SK-N-SH treated with all-trans-retinoic acid at 6 μM for 48 hours (cell line): Measurements from ENCODE around the gene SMCR8.
A peak's percentile ranks its signal among the peaks of the same experiment; 100 is the strongest.

Experiments used
- ATAC-seq: fragments of 200-7000 bp; cut with Tn5 transposase; 3 replicates; pipeline ENCODE4 v1.9.1; 2020; ENCODE audit warnings: mild to moderate bottlenecking, moderate library complexity
- ARNTL ChIP-seq: fragments of 450-650 bp; formaldehyde crosslinking; IDR thresholded peaks from 2 replicates; pipeline ENCODE4 v1.5.0; 2020; ENCODE audit warnings: low read depth, mild to moderate bottlenecking, moderate library complexity, borderline replicate concordance
- BACH2 ChIP-seq: fragments of 250-450 bp; sonication (Bioruptor Pico); IDR thresholded peaks from 2 replicates; pipeline ENCODE4 v1.9.0; 2021; ENCODE audit warnings: mild to moderate bottlenecking, borderline replicate concordance
- CREB5 ChIP-seq: fragments of 250-450 bp; sonication (Bioruptor Pico); IDR thresholded peaks from 2 replicates; pipeline ENCODE4 v1.5.1; 2020; ENCODE audit warnings: low read depth, mild to moderate bottlenecking, moderate library complexity
- CSDC2 ChIP-seq: fragments of 250-450 bp; sonication (Bioruptor Pico); IDR thresholded peaks from 2 replicates; pipeline ENCODE4 v1.5.0; 2020; ENCODE audit warnings: mild to moderate bottlenecking, moderate library complexity
- CSRNP3 ChIP-seq: fragments of 250-450 bp; sonication (Bioruptor Pico); IDR thresholded peaks from 2 replicates; pipeline ENCODE4 v1.5.1; 2021; ENCODE audit warnings: mild to moderate bottlenecking, moderate library complexity
- GLIS3 ChIP-seq: fragments of 250-450 bp; sonication (Bioruptor Pico); IDR thresholded peaks from 2 replicates; pipeline ENCODE4 v1.5.0; 2020; ENCODE audit warnings: mild to moderate bottlenecking, moderate library complexity
- ISL1 ChIP-seq: fragments of 250-450 bp; sonication (Bioruptor Pico); IDR thresholded peaks from 2 replicates; pipeline ENCODE4 v2.1.2; 2022; ENCODE audit warnings: mild to moderate bottlenecking, moderate library complexity
- PATZ1 ChIP-seq: fragments of 250-450 bp; sonication (Bioruptor Pico); IDR thresholded peaks from 2 replicates; pipeline ENCODE4 v1.8.0; 2020; ENCODE audit warnings: mild to moderate bottlenecking, moderate library complexity, borderline replicate concordance
- POU6F1 ChIP-seq: fragments of 250-450 bp; sonication (Bioruptor Pico); IDR thresholded peaks from 2 replicates; pipeline ENCODE4 v1.8.0; 2021; ENCODE audit warnings: low read depth, mild to moderate bottlenecking, moderate library complexity, borderline replicate concordance
- RARB ChIP-seq: fragments of 250-450 bp; sonication (Bioruptor Pico); IDR thresholded peaks from 2 replicates; pipeline ENCODE4 v1.8.0; 2021; ENCODE audit warnings: mild to moderate bottlenecking, moderate library complexity
- TCF4 ChIP-seq: fragments of 250-450 bp; sonication (Bioruptor Pico); IDR thresholded peaks from 2 replicates; pipeline ENCODE4 v1.8.0; 2021; ENCODE audit warnings: mild to moderate bottlenecking, moderate library complexity, borderline replicate concordance
- TOX ChIP-seq: fragments of 250-450 bp; sonication (Bioruptor Pico); IDR thresholded peaks from 2 replicates; pipeline ENCODE4 v1.8.0; 2021; ENCODE audit warnings: mild to moderate bottlenecking, moderate library complexity, borderline replicate concordance
- TSHZ2 ChIP-seq: fragments of 250-450 bp; sonication (Bioruptor Pico); IDR thresholded peaks from 2 replicates; pipeline ENCODE4 v1.5.0; 2020; ENCODE audit warnings: mild to moderate bottlenecking, moderate library complexity
- ZFP3 ChIP-seq: fragments of 250-450 bp; sonication (Bioruptor Pico); IDR thresholded peaks from 2 replicates; pipeline ENCODE4 v1.5.0; 2020; ENCODE audit warnings: mild to moderate bottlenecking, moderate library complexity
- ZFP30 ChIP-seq: fragments of 450-650 bp; formaldehyde crosslinking; IDR thresholded peaks from 2 replicates; pipeline ENCODE4 v1.5.0; 2022; ENCODE audit warnings: mild to moderate bottlenecking, moderate library complexity
- ZNF565 ChIP-seq: fragments of 450-650 bp; formaldehyde crosslinking; conservative IDR thresholded peaks from 2 replicates; pipeline ENCODE4 v1.5.0; 2020; ENCODE audit warnings: low read depth, mild to moderate bottlenecking, moderate library complexity
- ZNF8 ChIP-seq: fragments of 450-650 bp; formaldehyde crosslinking; IDR thresholded peaks from 2 replicates; pipeline ENCODE4 v1.5.0; 2020; ENCODE audit warnings: mild to moderate bottlenecking, moderate library complexity

Gene SMCR8

GRCh38 chr17:18309202-18309601 lies 5.9 kb upstream of the SMCR8 start:
- TF ChIP-seq PATZ1 (no peak), CSRNP3 (CRISPR knock-in tag) (no peak), ZNF565 (CRISPR knock-in tag) (no peak), ZFP30 (CRISPR knock-in tag) (no peak), ARNTL (no peak), ISL1 (no peak), ZNF8 (no peak), TCF4 (CRISPR knock-in tag) (no peak), GLIS3 (CRISPR knock-in tag) (no peak), TOX (no peak), CSDC2 (CRISPR knock-in tag) (no peak)
- ATAC-seq, result no peak

- peak; percentile 37 for ATAC-seq
- no peak for TF ChIP-seq ZFP3 (CRISPR knock-in tag)
- no peak for TF ChIP-seq CREB5 (CRISPR knock-in tag)
- TF ChIP-seq ARNTL, result no peak
- TF ChIP-seq PATZ1, result no peak
Observed at GRCh38 chr17:18314059-18314730, 898 bp upstream of the SMCR8 start.

- ATAC-seq, result no peak
Observed at GRCh38 chr17:18315562-18315922, 449 bp downstream of the SMCR8 start.

More at GRCh38 chr17:18315562-18315922, 449 bp downstream of the SMCR8 start:
- no peak for TF ChIP-seq TSHZ2 (CRISPR knock-in tag)
- TF ChIP-seq BACH2, result no peak
- no peak for TF ChIP-seq POU6F1 (CRISPR knock-in tag)
- TF ChIP-seq RARB (CRISPR knock-in tag), result no peak
- TF ChIP-seq ZFP30 (CRISPR knock-in tag), result no peak
- TF ChIP-seq ZNF565 (CRISPR knock-in tag), result no peak
- no peak for TF ChIP-seq CSDC2 (CRISPR knock-in tag)
- TF ChIP-seq, all 23 proteins: peak for 0
